Endothelial cell of umbilical vein (primary cell): ENCODE results near the gene CBX3. TPM values are rescaled to one million over a fixed set of nuclear protein-coding genes. Genes with fewer than 3 reads are reported as not detected.
A peak's percentile ranks its signal among the peaks of the same experiment; 100 is the strongest.

Experiments
- BruUV-seq: library from RNA; stranded (reverse); fragments of 400-500 nt; replicated peaks from 2 replicates; lab custom pipeline; 2021; lab: Mats Ljungman, UMichigan
- CTCF ChIA-PET: fragments of 300-600, 350-600 bp; sonication (Branson Sonifier 250); formaldehyde crosslinking; loops from one replicate; lab custom pipeline; 2021; ENCODE audit warnings: antibody characterized with exemption, inconsistent platforms; lab: Charles Lee
- POLR2A ChIA-PET: fragments of 300-600, 350-600 bp; sonication (Branson Sonifier 250); formaldehyde crosslinking; loops from one replicate; lab custom pipeline; 2021; ENCODE audit warnings: antibody characterized with exemption, inconsistent platforms; lab: Charles Lee
- DNase-seq: peaks from one replicate; pipeline ENCODE4 v3.0.0-alpha.2; 2011; ENCODE audit warnings: low read depth, low spot score
- FAIRE-seq: peaks from 2 replicates; lab custom pipeline; 2011; peaks lifted over from hg19 to GRCh38; lab: Jason Lieb, UNC
- H2AFZ ChIP-seq: 2 replicates; pipeline ENCODE4 v1.6.0; 2012; ENCODE audit warnings: low read depth, low read length, control low read depth, inconsistent platforms
- H3K27ac ChIP-seq: 2 replicates; pipeline ENCODE4 v1.5.1; 2011; ENCODE audit warnings: low read depth, mild to moderate bottlenecking, control low read depth, low read length, moderate library complexity; ENCODE audit not compliant: insufficient read depth
- H3K27me3 ChIP-seq, 2 experiments: 2 replicates each; pipeline versions ENCODE4 v1.6.0 to v1.6.1; 2011; ENCODE audit warnings: low read length in 2 of 2, mixed read lengths in 1 of 2; ENCODE audit not compliant: control insufficient read depth in 2 of 2, insufficient read depth in 2 of 2
- H3K36me3 ChIP-seq, 2 experiments: 2 replicates in 1 of 2; 3 replicates in 1 of 2; pipeline ENCODE4 v1.5.1; 2011; ENCODE audit warnings: low read length in 2 of 2, mild to moderate bottlenecking in 1 of 2, moderate library complexity in 1 of 2; ENCODE audit not compliant: control insufficient read depth in 2 of 2, insufficient read depth in 2 of 2; ENCODE audit errors: extremely low read depth in 1 of 2
- H3K4me1 ChIP-seq: 3 replicates; pipeline ENCODE4 v1.5.1; 2011; ENCODE audit warnings: mild to moderate bottlenecking, low read length; ENCODE audit not compliant: control insufficient read depth, insufficient read depth; ENCODE audit errors: extremely low read depth
- H3K4me2 ChIP-seq: 2 replicates; pipeline ENCODE4 v1.6.1; 2011; ENCODE audit warnings: low read length, control low read depth, mixed read lengths; ENCODE audit not compliant: insufficient read depth
- H3K4me3 ChIP-seq, 3 experiments: fragments of 200-600 bp in 1 of 3; sonication (generic), shearing (Covaris generic) in 1 of 3; replicated peaks in 1 of 3; 2 replicates each; pipeline ENCODE4 v1.5.1; 2011 to 2016; ENCODE audit warnings: control low read depth in 3 of 3, low read length in 3 of 3, mild to moderate bottlenecking in 2 of 3, inconsistent platforms in 1 of 3, low read depth in 1 of 3, moderate library complexity in 1 of 3; ENCODE audit not compliant: insufficient read depth in 1 of 3
- H3K79me2 ChIP-seq: 2 replicates; pipeline ENCODE4 v1.6.0; 2012; ENCODE audit warnings: low read length, inconsistent platforms; ENCODE audit not compliant: control insufficient read depth, insufficient read depth
- H3K9ac ChIP-seq: replicated peaks from 2 replicates; pipeline ENCODE3; 2011; ENCODE audit warnings: low read length, control low read depth; ENCODE audit not compliant: insufficient read depth; ENCODE audit errors: extremely low read depth
- H3K9me1 ChIP-seq: replicated peaks from 3 replicates; pipeline ENCODE4 v1.6.0; 2011; ENCODE audit warnings: mild to moderate bottlenecking, low read length; ENCODE audit not compliant: control insufficient read depth, insufficient read depth; ENCODE audit errors: extremely low read depth
- H3K9me3 ChIP-seq: replicated peaks from 2 replicates; pipeline ENCODE4 v1.5.1; 2012; ENCODE audit warnings: low read length, inconsistent platforms; ENCODE audit not compliant: control insufficient read depth, insufficient read depth
- H4K20me1 ChIP-seq: replicated peaks from 2 replicates; pipeline ENCODE3; 2011; ENCODE audit warnings: mild to moderate bottlenecking, low read length; ENCODE audit not compliant: control insufficient read depth, insufficient read depth; ENCODE audit errors: extremely low read depth
- EZH2 ChIP-seq: IDR thresholded peaks from 2 replicates; pipeline ENCODE4 v1.6.1; 2012; ENCODE audit warnings: borderline replicate concordance, low read depth, mild to moderate bottlenecking, moderate library complexity, low read length, inconsistent platforms; ENCODE audit not compliant: severe bottlenecking
- FOS ChIP-seq: IDR thresholded peaks from 2 replicates; pipeline ENCODE4 v1.6.1; 2011; ENCODE audit warnings: mild to moderate bottlenecking, low read length, moderate library complexity, borderline replicate concordance; ENCODE audit not compliant: insufficient read depth
- GATA2 ChIP-seq: IDR thresholded peaks from 2 replicates; pipeline ENCODE4 v1.7.0; 2011; ENCODE audit warnings: low read depth, mild to moderate bottlenecking, moderate library complexity, mixed read lengths, low read length; ENCODE audit not compliant: insufficient read length, insufficient read depth
- JUN ChIP-seq: IDR thresholded peaks from 2 replicates; pipeline ENCODE4 v1.6.1; 2011; ENCODE audit warnings: borderline replicate concordance, low read depth; ENCODE audit not compliant: insufficient read length, insufficient read depth
- MAX ChIP-seq: IDR thresholded peaks from 2 replicates; pipeline ENCODE4 v1.6.1; 2011; ENCODE audit not compliant: insufficient read depth, insufficient read length
- MYC ChIP-seq: IDR thresholded peaks from one replicate; pipeline ENCODE4 v1.6.1; 2011; ENCODE audit warnings: mild to moderate bottlenecking, low read depth, low read length
- POLR2A ChIP-seq: IDR thresholded peaks from 2 replicates; pipeline ENCODE4 v1.6.1; 2012; ENCODE audit warnings: low read depth, mild to moderate bottlenecking, control low read depth, low read length
- POLR2AphosphoS5 ChIP-seq: IDR thresholded peaks from 2 replicates; pipeline ENCODE4 v1.6.1; 2012; ENCODE audit warnings: low read depth, mild to moderate bottlenecking, control low read depth, low read length, moderate library complexity; ENCODE audit not compliant: insufficient read depth
- dilution Hi-C: fragments of 300-500 bp; cut with MboI; formaldehyde crosslinking; loops from one replicate; pipeline ENCODE4 v1.15.0; 2019; ENCODE audit warnings: low sequenced_read_pairs; ENCODE audit not compliant: extremely low pct_ligation_motif_present
- intact Hi-C: fragments of 100-400 bp; cut with micrococcal nuclease; formaldehyde crosslinking; loops from one replicate; pipeline ENCODE4 v1.10.0; 2022
- polyA plus RNA-seq, 4 experiments: library from polyadenylated mRNA; depleted of rRNA in 3 of 4; stranded (reverse) in 3 of 4; unstranded in 1 of 4; fragments of >200 nt; gene quantifications; 2 replicates each; pipeline versions ENCODE4 v1.2.1 to v1.2.3, GENCODE V29; 2011 to 2012; ENCODE audit warnings: missing spikeins in 1 of 4
- total RNA-seq: library from RNA; stranded (reverse); gene quantifications from 2 replicates; pipeline ENCODE4 v1.2.3, GENCODE V29; 2021
- TF ChIP-seq, protein P1 (sequence below), 2 donors: IDR thresholded peaks; 1 replicate in 1 of 2; 2 replicates in 1 of 2; pipeline ENCODE4 v1.5.1; 2011; ENCODE audit warnings: low read length in 2 of 2, mild to moderate bottlenecking in 2 of 2, moderate library complexity in 2 of 2, control low read depth in 1 of 2, inconsistent platforms in 1 of 2, low read depth in 1 of 2; ENCODE audit not compliant: insufficient read depth in 1 of 2; ENCODE audit errors: extremely low read depth in 1 of 2

The CBX3 gene
- total and polyA plus RNA-seq, 2 donors (not counting 3 experiments of a cell fraction or from before 2014, with no cell fraction given), result 47.5 to 200 TPM

- ChIA-PET CTCF (interaction anchor here (1.0 to 5.7 kb wide), 3 partner anchors 10 to 105 kb away, joined by 4 to 36 read pairs (median 4); no protein-coding TSS in a partner anchor), POLR2A (interaction anchor here (0.6 to 1.1 kb wide), 5 partner anchors 10 to 1666 kb away, joined by 3 to 8 read pairs (median 4); no protein-coding TSS in a partner anchor)
- dilution Hi-C loops, result loop anchor here (25.0 kb wide), 1 partner anchor 967 kb away; the partner anchor contains the start of genes HOXA10, HOXA3, HOXA7 and HOXA9
- Histone ChIP-seq H3K4me2 (peak overlapping the region; percentile 90), H3K9me3 (no peaks in the 10 kb centered on the region), H4K20me1 (peaks cover 57% of the 10 kb centered on the region), H2AFZ (no peak overlapping the region), H3K79me2 (peaks cover 100% of the 10 kb centered on the region), H3K27ac (no peak overlapping the region), H3K4me1 (peaks cover 48% of the 10 kb centered on the region), H3K9ac (no peak overlapping the region), H3K4me3 (peak overlapping the region in 1 of 3 experiments; percentile 100), H3K36me3 (peaks cover 21 to 63% of the 10 kb centered on the region in 2 experiments), H3K27me3 (no peaks in the 10 kb centered on the region), H3K9me1 (no peaks in the 10 kb centered on the region)
- intact Hi-C loops, result no loop called here
- BruUV-seq, result no TSS peak
- DNase-seq (no peak), FAIRE-seq (no peak)
- TF ChIP-seq JUN (no peak), MYC (no peak), MAX (no peak), POLR2AphosphoS5 (no peak)
These were observed 6.4 kb upstream of the CBX3 start for GRCh38 chr7:26195182-26195581.

GRCh38 chr7:26195867-26196657 is 5.5 kb upstream of the CBX3 start:
- Histone ChIP-seq H3K9me1 (no peaks in the 10 kb centered on the region), H3K27me3 (no peaks in the 10 kb centered on the region), H3K27ac (peak overlapping the region; percentile 4), H2AFZ (no peak overlapping the region), H3K4me2 (peak overlapping the region; percentile 90), H3K4me3 (peak overlapping the region in 1 of 3 experiments; percentile 100), H3K4me1 (peaks cover 48% of the 10 kb centered on the region), H3K79me2 (peaks cover 95% of the 10 kb centered on the region), H4K20me1 (peaks cover 49% of the 10 kb centered on the region), H3K9me3 (no peaks in the 10 kb centered on the region), H3K9ac (peak overlapping the region; percentile 10), H3K36me3 (peaks cover 19 to 54% of the 10 kb centered on the region in 2 experiments)
- FAIRE-seq (no peak), DNase-seq (no peak)
- dilution Hi-C loops (loop anchor here (25.0 kb wide), 1 partner anchor 966 kb away; the partner anchor contains the start of genes HOXA10, HOXA3, HOXA7 and HOXA9), intact Hi-C loops (no loop called here)
- TF ChIP-seq POLR2AphosphoS5 (no peak), POLR2A (no peak), GATA2 (no peak), FOS (no peak), EZH2 (no peak), JUN (no peak), MAX (no peak), MYC (no peak)
- TF ChIP-seq, protein P1, sequence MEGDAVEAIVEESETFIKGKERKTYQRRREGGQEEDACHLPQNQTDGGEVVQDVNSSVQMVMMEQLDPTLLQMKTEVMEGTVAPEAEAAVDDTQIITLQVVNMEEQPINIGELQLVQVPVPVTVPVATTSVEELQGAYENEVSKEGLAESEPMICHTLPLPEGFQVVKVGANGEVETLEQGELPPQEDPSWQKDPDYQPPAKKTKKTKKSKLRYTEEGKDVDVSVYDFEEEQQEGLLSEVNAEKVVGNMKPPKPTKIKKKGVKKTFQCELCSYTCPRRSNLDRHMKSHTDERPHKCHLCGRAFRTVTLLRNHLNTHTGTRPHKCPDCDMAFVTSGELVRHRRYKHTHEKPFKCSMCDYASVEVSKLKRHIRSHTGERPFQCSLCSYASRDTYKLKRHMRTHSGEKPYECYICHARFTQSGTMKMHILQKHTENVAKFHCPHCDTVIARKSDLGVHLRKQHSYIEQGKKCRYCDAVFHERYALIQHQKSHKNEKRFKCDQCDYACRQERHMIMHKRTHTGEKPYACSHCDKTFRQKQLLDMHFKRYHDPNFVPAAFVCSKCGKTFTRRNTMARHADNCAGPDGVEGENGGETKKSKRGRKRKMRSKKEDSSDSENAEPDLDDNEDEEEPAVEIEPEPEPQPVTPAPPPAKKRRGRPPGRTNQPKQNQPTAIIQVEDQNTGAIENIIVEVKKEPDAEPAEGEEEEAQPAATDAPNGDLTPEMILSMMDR (IDR thresholded peaks at IDR 0.05; ENCODE audit: extremely low read depth in 1 of 2, insufficient read depth in 1 of 2, low read depth in 1 of 2, low read length in 2 of 2), result no peak
- ChIA-PET CTCF (interaction anchor here (1.2 to 5.7 kb wide), 5 partner anchors 9 to 169 kb away, joined by 4 to 98 read pairs (median 8); no protein-coding TSS in a partner anchor), POLR2A (interaction anchor here (1.1 to 3.5 kb wide), 3 partner anchors 8 to 41 kb away, joined by 3 to 15 read pairs (median 5); no protein-coding TSS in a partner anchor)
- BruUV-seq, result no TSS peak
